SKM-1 treated with dmso at 0.1 percent for 144 hours (cell line): ENCODE data around the gene ADAMTS6.

Source experiments
- DNase-seq: peaks from one replicate; lab custom pipeline; 2025; ENCODE audit not compliant: unreplicated experiment; lab: John Stamatoyannopoulos, UW

The ADAMTS6 gene

DNA sequence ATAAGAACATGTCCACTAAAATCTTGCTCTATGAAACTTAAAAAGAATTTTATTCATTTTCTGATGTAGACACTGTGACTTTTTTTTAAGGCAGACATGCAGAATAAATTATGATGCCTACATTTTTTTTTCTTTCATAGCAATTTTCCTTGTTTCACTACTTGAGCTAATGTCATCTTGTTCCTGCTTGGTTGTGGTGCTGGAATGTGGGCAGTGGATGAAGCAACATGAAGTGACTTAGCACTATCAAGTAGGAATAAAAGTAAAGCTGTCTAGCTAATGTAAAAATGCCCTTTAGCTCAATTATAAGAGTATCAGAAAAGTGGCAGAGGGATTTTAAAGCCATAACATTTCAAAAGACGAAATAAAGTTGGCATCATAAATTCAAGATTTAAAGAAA, 191.0 kb downstream of the ADAMTS6 start:
- DNase-seq, result no peak

- DNase-seq, result no peak
These were observed 193.1 kb downstream of the ADAMTS6 start for GRCh38 chr5:65288657-65289056.

GRCh38 chr5:65279603-65280002, 202.1 kb downstream of the ADAMTS6 start:
- DNase-seq, result no peak

DNA sequence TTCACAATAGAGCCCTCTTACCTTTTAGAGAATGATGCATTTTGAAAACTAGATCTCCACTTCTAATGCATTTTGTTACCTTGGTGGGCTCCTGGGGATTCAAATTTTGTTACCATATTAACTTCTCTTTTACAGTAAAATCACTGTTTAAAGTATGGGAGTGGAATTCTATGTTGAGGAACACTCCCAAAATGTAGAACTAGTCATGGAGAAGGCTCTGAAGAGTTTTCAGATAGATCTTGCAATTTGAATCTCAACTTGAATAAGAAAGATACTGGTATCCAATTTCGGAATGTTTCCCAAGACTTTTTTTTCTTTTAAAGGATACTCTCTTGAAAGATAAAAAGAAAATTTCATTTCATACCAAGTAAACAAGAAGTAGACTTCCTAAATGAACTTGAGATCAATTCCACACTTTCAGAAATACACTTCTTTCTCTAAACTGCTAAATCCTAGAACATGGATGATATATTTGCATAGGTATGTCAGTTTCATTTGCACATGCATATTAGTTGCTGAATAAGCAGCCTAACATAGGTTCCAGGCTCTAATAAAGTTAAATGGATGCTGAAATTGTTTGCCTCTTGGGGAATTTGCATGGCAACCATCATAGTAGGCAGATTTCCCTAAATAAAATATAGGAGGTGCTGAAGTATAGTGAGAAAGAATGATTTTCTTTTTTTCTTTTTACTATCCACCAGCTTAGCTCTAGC, 205.4 kb downstream of the ADAMTS6 start:
- DNase-seq, result no peak

GRCh38 chr5:65271906-65272305, 209.8 kb downstream of the ADAMTS6 start:
- no peak for DNase-seq

GRCh38 chr5:65268525-65268924, 213.2 kb downstream of the ADAMTS6 start:
- DNase-seq, result no peak

DNA sequence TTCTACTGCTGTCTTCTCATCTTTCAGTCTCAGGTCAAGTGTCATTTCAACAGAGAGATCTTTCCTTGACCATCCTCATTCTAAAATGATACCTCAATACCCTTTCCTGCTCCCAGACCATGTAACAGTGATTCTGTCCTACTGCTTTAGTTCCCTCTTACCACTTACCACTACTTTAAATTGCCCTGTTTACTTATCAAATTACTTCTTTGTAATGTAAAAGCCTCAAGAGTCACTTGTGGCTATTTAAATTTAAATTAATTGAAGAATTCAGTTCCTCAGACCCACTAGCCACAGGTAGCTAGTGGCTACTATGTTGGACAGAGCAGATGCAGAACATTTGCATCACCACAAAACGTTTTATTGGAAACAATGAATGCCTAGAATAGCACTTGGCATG, 217.3 kb downstream of the ADAMTS6 start:
- DNase-seq, result no peak

GRCh38 chr5:65263321-65263720, 218.4 kb downstream of the ADAMTS6 start:
- no peak for DNase-seq

DNA sequence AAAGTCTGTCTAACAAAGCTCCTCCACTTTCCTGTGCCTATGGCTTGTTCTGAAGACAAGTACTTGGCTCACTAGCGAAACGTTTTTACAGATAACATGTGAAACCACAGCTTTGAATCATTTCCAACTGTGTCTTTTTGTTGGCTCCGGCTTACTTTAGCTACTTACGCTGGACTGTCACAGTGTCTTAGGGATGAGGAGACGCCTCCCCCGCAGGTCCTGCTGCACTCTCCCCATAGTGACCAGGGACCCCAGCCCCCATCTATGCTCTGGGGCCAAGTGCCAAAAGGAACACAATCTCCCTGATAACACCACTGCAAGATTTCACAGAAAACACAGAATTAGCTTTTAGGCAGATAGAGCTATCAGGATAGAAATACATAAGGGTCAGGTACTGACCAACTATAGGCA, 219.1 kb downstream of the ADAMTS6 start:
- DNase-seq, result no peak

GRCh38 chr5:65262096-65262495, 219.6 kb downstream of the ADAMTS6 start:
- DNase-seq, result no peak

DNA sequence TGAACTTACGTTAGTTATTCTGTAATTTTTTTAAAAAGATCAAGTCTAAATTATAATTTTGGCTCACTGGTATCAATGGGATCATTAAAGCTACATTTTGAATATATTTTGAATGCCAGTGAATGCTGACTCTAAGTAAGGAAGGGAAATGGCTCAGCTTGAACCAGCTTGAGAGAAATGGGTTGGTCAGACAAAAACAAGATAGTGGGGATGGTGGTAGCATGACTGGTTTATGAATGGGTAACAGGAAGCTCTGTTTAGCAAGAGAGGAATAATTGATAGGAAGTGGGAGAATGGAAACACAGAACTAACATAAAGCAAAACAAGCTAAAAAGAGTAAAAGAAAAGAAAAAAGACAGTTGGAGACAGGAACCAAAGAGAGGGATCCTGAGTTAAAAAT, 220.2 kb downstream of the ADAMTS6 start:
- DNase-seq, result no peak

DNA sequence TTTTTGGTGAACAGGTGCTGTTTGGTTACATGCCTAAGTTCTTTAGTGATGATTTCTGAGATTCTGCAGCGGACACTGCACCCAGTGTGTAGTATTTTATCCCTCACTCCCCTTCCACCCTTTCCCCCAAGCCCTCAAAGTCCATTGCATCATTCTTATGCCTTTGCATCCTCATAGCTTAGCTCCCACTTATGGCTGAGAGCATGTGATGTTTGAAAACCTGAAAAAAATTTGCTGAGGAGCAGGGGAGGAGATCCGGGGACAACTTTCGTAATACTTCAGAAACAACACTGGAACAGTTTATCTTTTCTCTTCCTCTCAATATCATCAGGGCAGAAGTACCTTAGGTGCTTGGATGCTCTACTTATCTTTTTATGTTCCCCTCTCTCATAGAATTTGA, 226.4 kb downstream of the ADAMTS6 start:
- no peak for DNase-seq

GRCh38 chr5:65252977-65253376, 228.7 kb downstream of the ADAMTS6 start:
- DNase-seq, result no peak

DNA sequence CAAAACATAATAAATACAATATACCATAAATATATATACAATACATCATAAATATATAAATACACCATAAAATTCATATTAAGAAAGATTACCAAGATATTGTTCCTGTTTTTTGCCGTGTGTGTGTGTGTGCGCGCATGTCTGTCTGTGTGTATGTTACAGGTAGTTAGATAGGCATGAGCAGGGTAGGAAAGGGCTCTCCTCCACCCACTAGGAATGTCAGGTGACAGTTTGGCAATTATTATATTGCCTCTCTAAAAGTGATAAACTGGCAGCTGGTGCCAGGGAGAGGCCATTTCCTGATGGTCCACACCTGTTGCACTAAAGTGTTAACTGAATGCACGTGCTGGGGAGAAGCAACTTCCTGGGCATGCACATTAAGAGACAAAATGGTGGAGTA, 232.8 kb downstream of the ADAMTS6 start:
- no peak for DNase-seq

- DNase-seq, result no peak
These were observed 234.1 kb downstream of the ADAMTS6 start for GRCh38 chr5:65247594-65247993.

DNA sequence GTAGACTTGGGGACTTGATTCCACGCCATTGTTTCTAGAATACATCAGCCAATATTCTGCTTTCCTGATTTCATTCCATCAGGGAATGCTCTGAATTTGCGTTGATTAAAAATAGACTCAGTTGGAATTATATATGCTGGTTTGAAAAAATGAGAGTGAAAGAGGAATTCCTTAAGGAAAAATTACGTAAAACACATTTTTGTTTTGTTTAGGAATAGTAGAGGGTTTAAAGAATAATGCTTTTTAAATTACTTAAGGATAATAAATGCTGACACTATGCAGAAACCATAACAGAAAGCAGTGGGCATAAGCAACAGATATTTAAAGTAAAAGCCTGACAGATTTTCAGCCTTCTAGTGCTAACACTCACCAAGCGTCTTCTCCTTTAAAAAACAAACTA, 235.0 kb downstream of the ADAMTS6 start:
- no peak for DNase-seq

- no peak for DNase-seq
These were observed 237.7 kb downstream of the ADAMTS6 start for GRCh38 chr5:65244031-65244430.

GRCh38 chr5:65243161-65243560, 238.6 kb downstream of the ADAMTS6 start:
- DNase-seq, result no peak

- no peak for DNase-seq
These were observed 251.9 kb downstream of the ADAMTS6 start for GRCh38 chr5:65229841-65230240.

GRCh38 chr5:65213921-65214525, 267.7 kb downstream of the ADAMTS6 start:
- no peak for DNase-seq

GRCh38 chr5:65209341-65209740, 272.4 kb downstream of the ADAMTS6 start:
- DNase-seq, result no peak

GRCh38 chr5:65204966-65205365, 276.8 kb downstream of the ADAMTS6 start:
- no peak for DNase-seq

GRCh38 chr5:65203746-65204145, 278.0 kb downstream of the ADAMTS6 start:
- DNase-seq, result no peak
